T-helper 22 cell (primary cell): ENCODE measurements around the gene PLXND1.

Experiments
- DNase-seq: peaks from one replicate; pipeline ENCODE4 v3.0.0-alpha.2; 2020; ENCODE audit warnings: low read depth

Gene PLXND1

GRCh38 chr3:129599607-129600006 is 6.9 kb downstream of the PLXND1 start:
- no peak for DNase-seq

- no peak for DNase-seq
Measured at GRCh38 chr3:129599073-129599472, 7.4 kb downstream of the PLXND1 start.

- DNase-seq, result no peak
Measured at GRCh38 chr3:129598484-129598883, 8.0 kb downstream of the PLXND1 start.

- DNase-seq, result no peak
Measured at GRCh38 chr3:129598000-129598381, 8.5 kb downstream of the PLXND1 start.

GRCh38 chr3:129597087-129597999 is 9.1 kb downstream of the PLXND1 start:
- DNase-seq, result no peak

GRCh38 chr3:129596194-129597086 is 10.0 kb downstream of the PLXND1 start:
- DNase-seq, result no peak

- no peak for DNase-seq
Measured at GRCh38 chr3:129595544-129596193, 10.8 kb downstream of the PLXND1 start.

- DNase-seq, result no peak
Measured at GRCh38 chr3:129594907-129595390, 11.5 kb downstream of the PLXND1 start.

- no peak for DNase-seq
Measured at GRCh38 chr3:129594409-129594808, 12.1 kb downstream of the PLXND1 start.

GRCh38 chr3:129593595-129594339 is 12.7 kb downstream of the PLXND1 start:
- no peak for DNase-seq

- DNase-seq, result no peak
Measured at GRCh38 chr3:129593230-129593594, 13.3 kb downstream of the PLXND1 start.

GRCh38 chr3:129592381-129593131 is 13.9 kb downstream of the PLXND1 start:
- no peak for DNase-seq

- DNase-seq, result no peak
Measured at GRCh38 chr3:129591932-129592331, 14.5 kb downstream of the PLXND1 start.

- DNase-seq, result no peak
Measured at GRCh38 chr3:129590215-129590614, 16.3 kb downstream of the PLXND1 start.

- DNase-seq, result no peak
Measured at GRCh38 chr3:129587566-129588210, 18.8 kb downstream of the PLXND1 start.

- no peak for DNase-seq
Measured at GRCh38 chr3:129586746-129587430, 19.6 kb downstream of the PLXND1 start.

GRCh38 chr3:129585949-129586657 is 20.4 kb downstream of the PLXND1 start:
- DNase-seq, result no peak

- no peak for DNase-seq
Measured at GRCh38 chr3:129584631-129585030, 21.8 kb downstream of the PLXND1 start.

GRCh38 chr3:129583289-129583688 is 23.2 kb downstream of the PLXND1 start:
- no peak for DNase-seq
